GM23248 (cell line): ENCODE results near the gene RGS21.

ENCODE experiments used
- EZH2 ChIP-seq: fragments of 200-600 bp; sonication (generic); IDR thresholded peaks from 2 replicates; pipeline ENCODE4 v1.6.1; 2018; ENCODE audit warnings: antibody characterized with exemption, mild to moderate bottlenecking; ENCODE audit not compliant: insufficient read depth, poor library complexity, severe bottlenecking
- EZH2phosphoT487 ChIP-seq: fragments of 200-600 bp; sonication (generic); IDR thresholded peaks from 2 replicates; pipeline ENCODE4 v1.6.1; 2018; ENCODE audit warnings: antibody characterized with exemption, moderate library complexity, mild to moderate bottlenecking, low read depth; ENCODE audit not compliant: insufficient read depth

DNA sequence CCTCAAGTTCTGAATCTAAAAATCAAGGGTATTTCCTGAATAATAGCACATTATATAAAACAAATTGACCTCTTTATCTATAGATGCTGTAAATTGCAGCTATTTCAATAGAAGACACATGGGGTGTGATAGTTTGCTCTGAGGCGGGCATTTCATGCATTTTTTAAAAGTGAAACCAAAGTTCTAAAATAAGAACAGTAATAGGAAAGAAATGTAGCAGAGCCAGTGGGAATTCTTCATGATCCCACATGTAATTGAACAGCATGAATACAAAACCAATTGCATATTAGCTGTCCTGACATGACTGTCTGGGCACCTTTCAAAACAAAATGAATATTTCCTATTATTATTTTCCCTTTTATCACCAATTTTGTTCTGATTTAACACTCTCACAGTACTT is 85.0 kb downstream of the RGS21 start:
- TF ChIP-seq EZH2 (no peak), EZH2phosphoT487 (no peak)
